Aorta (tissue), 5 donors: Measurements from ENCODE around the gene ARFRP1. TPM values are rescaled to one million over a fixed set of nuclear protein-coding genes. Genes with fewer than 3 reads are reported as not detected.
"Not testable (repeated sequence)": the region's sequence is repeated elsewhere in the genome, so short reads cannot be mapped to it uniquely, and the experiment has no call there.

Experiments used
- ATAC-seq: fragments of 200-7000 bp; cut with Tn5 transposase; one replicate; pipeline ENCODE4 v1.9.1; 2022; ENCODE audit warnings: moderate library complexity; ENCODE audit not compliant: low FRiP score
- DNase-seq, 2 donors: peaks; one replicate each; pipeline ENCODE4 v3.0.0-alpha.2; 2020
- H3K27ac ChIP-seq, 2 donors: one replicate each; pipeline ENCODE4 v1.5.1; 2013; ENCODE audit warnings: low read length in 2 of 2, mild to moderate bottlenecking in 2 of 2, moderate library complexity in 2 of 2, control low read depth in 1 of 2, inconsistent platforms in 1 of 2, low read depth in 1 of 2
- H3K27me3 ChIP-seq, 2 donors: one replicate each; pipeline ENCODE4 v1.6.1; 2013; ENCODE audit warnings: control low read depth in 1 of 2, low read length in 1 of 2, mild to moderate bottlenecking in 1 of 2, moderate library complexity in 1 of 2; ENCODE audit not compliant: insufficient read depth in 2 of 2, control insufficient read depth in 1 of 2
- H3K36me3 ChIP-seq, 2 donors: one replicate each; pipeline ENCODE4 v1.6.1; 2013; ENCODE audit warnings: control low read depth in 1 of 2, low read length in 1 of 2, mild to moderate bottlenecking in 1 of 2; ENCODE audit not compliant: insufficient read depth in 2 of 2, control insufficient read depth in 1 of 2
- H3K4me1 ChIP-seq, 2 donors: one replicate each; pipeline ENCODE4 v1.6.1; 2013; ENCODE audit warnings: low read length in 2 of 2, control low read depth in 1 of 2, mild to moderate bottlenecking in 1 of 2, moderate library complexity in 1 of 2; ENCODE audit not compliant: insufficient read depth in 2 of 2, control insufficient read depth in 1 of 2
- H3K4me3 ChIP-seq, 2 donors: one replicate each; pipeline ENCODE4 v1.5.1; 2013; ENCODE audit warnings: low read length in 2 of 2, control low read depth in 1 of 2, mild to moderate bottlenecking in 1 of 2
- H3K9me3 ChIP-seq: one replicate; pipeline ENCODE4 v1.6.1; 2013; ENCODE audit warnings: mild to moderate bottlenecking, low read length; ENCODE audit not compliant: control insufficient read depth
- WGBS, 2 donors: extraction: QIAGEN DNeasy Blood & Tissue Kit; methylation state at CpG; one replicate each; pipeline ENCODE4 v1.1.7; 2013; 5-methylcytosine and 5-hydroxymethylcytosine counted together
- intact Hi-C, 2 donors: fragments of 100-400 bp; cut with DNase I; formaldehyde crosslinking; loops; one replicate each; pipeline versions ENCODE4 v1.14.2 to v1.15.0; 2022
- polyA plus RNA-seq, 2 donors: library from polyadenylated mRNA; stranded (reverse); fragments of 200-250 nt; gene quantifications; one replicate each; pipeline ENCODE4 v1.2.3, GENCODE V29; 2013
- total RNA-seq, 2 donors: library from RNA; stranded (reverse); fragmentation: NEBNext Ultra II Directional; extraction: Animal tissue kit (Norgen Biotek cat#: 25700); gene quantifications; one replicate each; pipeline ENCODE4 v1.2.1, GENCODE V29; 2021
- donor health status: healthy with polysubstance abuse.
- donor health status: Bipolar disorder and iron deficiency.
- donor health status: DM: no; HTN: no; CAD: no.
- donor health status: DM: no; HTN: no; CAD: no.
- donor health status: DM: yes; HTN: yes; CAD: no.

ARFRP1 gene
- total and polyA plus RNA-seq, 4 donors, result 28.9 to 76.2 (median 49.0) TPM

DNA sequence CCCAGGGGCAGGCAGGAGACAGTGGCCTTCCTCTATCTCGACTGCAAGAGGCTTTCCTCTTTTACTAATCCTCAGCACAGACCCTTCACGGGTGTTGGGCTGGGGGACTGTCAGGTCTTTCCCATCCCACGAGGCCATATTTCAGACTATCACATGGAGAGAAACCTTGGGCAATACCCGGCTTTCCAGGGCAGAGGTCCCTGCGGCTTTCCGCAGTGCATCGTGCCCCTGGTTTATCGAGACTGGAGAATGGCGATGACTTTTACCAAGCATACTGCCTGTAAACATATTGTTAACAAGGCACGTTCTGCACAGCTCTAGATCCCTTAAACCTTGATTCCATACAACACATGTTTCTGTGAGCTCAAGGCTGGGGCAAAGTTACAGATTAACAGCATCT is 47.6 kb downstream of the ARFRP1 start:
- H3K9me3 ChIP-seq, H3K36me3 ChIP-seq, H3K27me3 ChIP-seq, intact Hi-C loops, H3K4me3 ChIP-seq, H3K4me1 ChIP-seq, ATAC-seq, H3K27ac ChIP-seq, DNase-seq: not testable (repeated sequence)
- 81 to 88% methylated on average over 10 of the region's 10 CpGs for WGBS, 2 donors

- no peaks in the 10 kb centered on the region for H3K27me3 ChIP-seq
- peak overlapping the region in 1 of 2 donors; percentile 34 for H3K27ac ChIP-seq
- 60 to 61% methylated on average over 13 of the region's 13 CpGs for WGBS, 2 donors
- no peaks in the 10 kb centered on the region for H3K4me1 ChIP-seq
- DNase-seq, result no peak
- no peak for ATAC-seq
- intact Hi-C loops, result loop anchor here in 1 of 2 donors (1.0 to 10.0 kb wide), 2 partner anchors 22 to 125 kb away; partner anchors contain the start of gene PTK6
- no peaks in the 10 kb centered on the region for H3K9me3 ChIP-seq
- H3K36me3 ChIP-seq, result no peaks in the 10 kb centered on the region
- H3K4me3 ChIP-seq, result peak overlapping the region in 1 of 2 donors; percentile 32
These were observed 48.4 kb downstream of the ARFRP1 start for GRCh38 chr20:63659370-63659769.

GRCh38 chr20:63658749-63659187 is 49.0 kb downstream of the ARFRP1 start:
- intact Hi-C loops, result loop anchor here in 1 of 2 donors (1.0 to 10.0 kb wide), 3 partner anchors 23 to 124 kb away; partner anchors contain the start of genes ARFRP1 and PTK6
- Histone ChIP-seq H3K27ac (peak overlapping the region in 1 of 2 donors; percentile 34), H3K27me3 (no peaks in the 10 kb centered on the region), H3K4me1 (no peaks in the 10 kb centered on the region), H3K36me3 (no peaks in the 10 kb centered on the region), H3K9me3 (no peaks in the 10 kb centered on the region), H3K4me3 (peak overlapping the region; percentile 28 to 32)
- ATAC-seq (peak; percentile 58), DNase-seq (no peak)
- 1 to 2% methylated on average over 25 of the region's 25 CpGs for WGBS, 2 donors

GRCh38 chr20:63657937-63658748 is 49.6 kb downstream of the ARFRP1 start, which contains the start of gene RTEL1:
Gene RTEL1 (plus strand): TSS chr20:63658312. CDS start chr20:63659403, 1,091 bp downstream.
- DNase-seq (peak; percentile 96 to 97), ATAC-seq (peak; percentile 96)
- WGBS, 2 donors, result 0 to 2% methylated on average over 71 to 73 of the region's 73 CpGs
- no peaks in the 10 kb centered on the region for H3K4me1 ChIP-seq
- intact Hi-C loops, result loop anchor here in 1 of 2 donors (1.0 to 10.0 kb wide), 2 partner anchors 49 to 123 kb away; partner anchors contain the start of genes ARFRP1 and PTK6
- peak within 1 kb of the TSS; percentile 28 to 32 for H3K4me3 ChIP-seq
- H3K27ac ChIP-seq, result peak within 1 kb of the TSS; percentile 9 to 85
- H3K36me3 ChIP-seq, result no peaks in the 10 kb centered on the region
- H3K9me3 ChIP-seq, result no peaks in the 10 kb centered on the region
- H3K27me3 ChIP-seq, result no peaks in the 10 kb centered on the region

DNA sequence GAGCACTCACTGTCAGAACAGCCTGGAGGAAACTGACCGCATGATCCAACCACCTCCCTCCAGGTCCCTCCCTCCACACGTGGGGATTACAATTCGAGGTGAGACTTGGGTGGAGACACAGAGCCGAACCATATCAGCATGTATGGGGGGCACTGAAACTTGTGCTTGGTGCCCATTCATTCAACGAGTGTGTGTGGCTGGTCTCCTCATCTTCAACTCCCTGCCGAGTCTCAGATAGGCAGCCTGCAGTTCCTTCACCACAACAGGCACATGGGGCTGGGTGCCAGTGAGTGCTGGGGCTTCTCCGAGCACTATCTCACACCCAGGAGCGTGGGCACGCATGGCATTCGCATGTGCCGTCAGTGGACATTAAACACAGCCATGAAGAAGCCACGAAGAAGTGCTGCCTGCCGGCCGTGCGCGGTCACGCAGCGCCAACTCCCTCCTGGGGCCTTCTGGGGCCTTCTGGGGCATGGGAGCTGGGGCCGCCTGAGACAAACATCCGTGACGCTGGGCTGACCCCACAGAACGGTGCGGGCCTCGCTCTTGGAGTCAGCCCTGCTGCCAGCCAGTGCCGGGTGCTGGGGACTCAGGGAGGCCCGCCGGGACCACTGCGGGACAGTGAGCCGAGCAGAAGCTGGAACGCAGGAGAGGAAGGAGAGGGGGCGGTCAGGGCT is 50.4 kb downstream of the ARFRP1 start:
- ATAC-seq (no peak), DNase-seq (no peak)
- Histone ChIP-seq H3K4me3 (peak overlapping the region in 1 of 2 donors; percentile 10), H3K4me1 (no peaks in the 10 kb centered on the region), H3K27ac (peak overlapping the region; percentile 9 to 85), H3K9me3 (no peaks in the 10 kb centered on the region), H3K36me3 (no peaks in the 10 kb centered on the region), H3K27me3 (no peaks in the 10 kb centered on the region)
- intact Hi-C loops, result loop anchor here in 1 of 2 donors (10.0 kb wide), 1 partner anchor 123 kb away; the partner anchor contains the start of gene PTK6
- WGBS, 2 donors, result 34 to 37% methylated on average over 31 of the region's 31 CpGs

DNA sequence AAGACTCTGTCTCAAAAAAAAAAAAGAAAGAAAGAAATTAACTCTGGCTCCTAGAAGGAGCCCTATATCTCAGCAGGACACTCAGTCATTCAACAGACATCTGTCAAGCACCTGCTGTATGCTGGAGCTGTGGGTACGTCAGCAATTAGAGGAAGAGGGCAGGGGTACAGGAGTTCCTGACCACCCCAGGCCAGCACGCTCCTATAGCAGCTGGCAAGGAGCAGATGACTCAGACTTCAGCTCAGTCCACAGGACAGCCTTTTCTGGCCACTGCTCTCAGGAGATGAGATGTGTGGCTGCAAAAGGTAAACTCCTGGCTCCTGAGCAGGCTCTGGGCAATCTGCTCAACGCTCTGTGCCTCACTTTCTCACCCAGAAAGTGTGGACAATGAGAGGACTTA is 51.3 kb downstream of the ARFRP1 start:
- Histone ChIP-seq H3K4me3 (no peak overlapping the region), H3K36me3 (no peaks in the 10 kb centered on the region), H3K4me1 (no peaks in the 10 kb centered on the region), H3K27me3 (no peaks in the 10 kb centered on the region), H3K9me3 (no peaks in the 10 kb centered on the region), H3K27ac (no peak overlapping the region)
- intact Hi-C loops, result loop anchor here in 1 of 2 donors (10.0 kb wide), 1 partner anchor 122 kb away; the partner anchor contains the start of gene PTK6
- ATAC-seq (no peak), DNase-seq (no peak)
- 94 to 96% methylated on average over 3 of the region's 3 CpGs for WGBS, 2 donors

- ATAC-seq (no peak), DNase-seq (no peak)
- Histone ChIP-seq H3K27ac (no peak overlapping the region), H3K4me1 (no peaks in the 10 kb centered on the region), H3K4me3 (no peak overlapping the region), H3K27me3 (no peaks in the 10 kb centered on the region), H3K9me3 (no peaks in the 10 kb centered on the region), H3K36me3 (no peaks in the 10 kb centered on the region)
- intact Hi-C loops, result loop anchor here in 1 of 2 donors (10.0 kb wide), 1 partner anchor 120 kb away; the partner anchor contains the start of gene PTK6
- 83 to 86% methylated on average over 4 of the region's 4 CpGs for WGBS, 2 donors
These were observed 52.5 kb downstream of the ARFRP1 start for GRCh38 chr20:63655249-63655648.

DNA sequence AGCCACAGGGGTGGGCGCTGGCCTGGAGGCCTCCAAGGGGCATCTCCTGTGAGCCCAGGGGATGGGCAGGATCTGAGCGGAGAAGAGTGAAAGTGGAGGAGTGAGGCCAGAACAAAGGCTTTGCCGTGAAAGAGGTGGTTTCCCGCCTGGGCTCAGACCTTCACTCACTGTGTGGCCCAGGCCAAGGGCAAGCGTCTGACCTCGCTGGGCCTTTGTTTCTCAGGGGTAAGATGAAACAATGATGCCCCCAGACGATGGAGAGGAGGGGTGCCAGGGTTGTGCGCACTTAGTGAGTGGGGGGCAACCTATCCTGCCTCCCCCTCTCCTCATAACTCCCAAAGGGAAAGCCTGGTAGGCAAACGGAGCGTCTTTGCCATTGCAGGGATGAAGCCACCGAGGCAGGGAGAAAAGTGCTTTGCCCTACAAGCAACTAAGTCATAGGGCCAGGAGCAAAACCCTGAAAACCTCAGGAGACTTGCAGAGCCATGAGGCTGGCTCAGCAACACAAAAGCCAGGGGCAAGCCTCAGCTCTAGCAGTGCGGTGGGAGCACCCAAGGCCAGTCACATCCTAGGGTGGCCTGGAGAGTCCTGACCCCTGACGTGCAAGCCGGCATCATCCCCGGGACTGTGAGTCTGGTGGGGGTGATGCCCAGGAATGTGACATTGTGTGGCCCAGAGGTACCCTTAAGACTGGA is 53.7 kb downstream of the ARFRP1 start:
- H3K27me3 ChIP-seq, result no peaks in the 10 kb centered on the region
- no peak overlapping the region for H3K4me3 ChIP-seq
- intact Hi-C loops, result loop anchor here in 1 of 2 donors (10.0 kb wide), 1 partner anchor 119 kb away; the partner anchor contains the start of gene PTK6
- DNase-seq, result no peak
- no peak for ATAC-seq
- no peaks in the 10 kb centered on the region for H3K9me3 ChIP-seq
- H3K4me1 ChIP-seq, result no peaks in the 10 kb centered on the region
- no peak overlapping the region for H3K27ac ChIP-seq
- 58 to 61% methylated on average over 14 to 15 of the region's 15 CpGs for WGBS, 2 donors
- H3K36me3 ChIP-seq, result no peaks in the 10 kb centered on the region
